Nephron progenitor cell (in vitro differentiated cells): ENCODE results near the gene PKD2.

Experiments
- DNase-seq: peaks from one replicate; pipeline ENCODE4 v3.0.0; 2021
- H3K27ac Mint-ChIP-seq: 2 replicates; pipeline ENCODE4 v1.8.0; 2021; ENCODE audit warnings: mild to moderate bottlenecking, moderate library complexity, mixed read lengths
- H3K27me3 Mint-ChIP-seq: 2 replicates; pipeline ENCODE4 v1.8.0; 2021; ENCODE audit warnings: mild to moderate bottlenecking, low read depth, mixed read lengths; ENCODE audit not compliant: poor library complexity
- H3K36me3 Mint-ChIP-seq: 2 replicates; pipeline ENCODE4 v1.8.0; 2021; ENCODE audit warnings: low read depth, mixed read lengths
- H3K4me1 Mint-ChIP-seq: 2 replicates; pipeline ENCODE4 v1.8.0; 2021; ENCODE audit warnings: mixed read lengths
- H3K4me3 Mint-ChIP-seq: 2 replicates; pipeline ENCODE4 v1.8.0; 2021; ENCODE audit warnings: mild to moderate bottlenecking, moderate library complexity, mixed read lengths
- H3K9me3 Mint-ChIP-seq: 2 replicates; pipeline ENCODE4 v1.8.0; 2021; ENCODE audit warnings: mild to moderate bottlenecking, moderate library complexity, mixed read lengths
- TF ChIP-seq, protein P1 (sequence below): fragments of 200-600 bp; sonication (generic); IDR thresholded peaks from 2 replicates; pipeline ENCODE4 v1.5.0; 2021; ENCODE audit warnings: antibody characterized with exemption

The PKD2 gene

DNA sequence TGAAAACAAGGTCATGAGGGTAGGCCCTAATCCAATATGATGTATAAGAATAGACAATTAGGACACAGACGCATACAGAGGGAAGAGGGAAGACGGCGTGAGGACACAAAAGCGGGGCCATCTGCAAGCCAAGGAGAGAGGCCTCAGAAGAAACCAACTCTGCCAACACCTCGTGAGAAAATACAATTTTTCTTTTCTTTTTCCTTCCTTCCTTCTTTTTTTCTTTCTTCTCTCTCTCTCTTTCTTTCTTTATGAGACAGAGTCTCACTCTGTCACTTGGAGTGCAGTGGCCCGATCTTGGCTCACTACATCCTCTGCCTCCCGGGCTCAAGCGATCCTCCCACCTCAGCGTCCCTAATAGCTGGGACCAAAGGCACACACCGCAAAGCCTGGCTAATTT, 1.5 kb upstream of the PKD2 start:
- H3K36me3 Mint-ChIP-seq = no peaks in the 10 kb centered on the region

DNA sequence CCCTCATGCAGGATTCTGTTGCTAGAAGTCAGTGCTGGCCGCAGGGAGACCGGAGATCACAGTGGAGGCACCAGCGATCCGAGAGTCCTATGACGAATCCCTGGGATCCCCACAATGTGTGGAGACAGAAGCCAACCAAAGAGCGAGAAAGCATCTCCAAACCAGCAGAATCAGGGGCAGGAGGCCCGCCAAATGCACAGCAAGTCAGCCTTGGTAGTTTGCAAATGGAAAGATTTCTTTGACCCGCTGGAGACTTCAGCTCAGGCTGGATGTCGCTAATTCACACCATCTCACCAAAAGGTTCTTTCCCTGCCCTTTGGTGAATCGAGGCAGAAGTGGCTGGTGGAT, 505 bp upstream of the PKD2 start:
- peaks cover 54% of the 10 kb centered on the region for H3K4me1 Mint-ChIP-seq
- peaks cover 14% of the 10 kb centered on the region for H3K27me3 Mint-ChIP-seq
- H3K4me3 Mint-ChIP-seq = peak overlapping the region; percentile 86
- peaks cover 5% of the 10 kb centered on the region for H3K9me3 Mint-ChIP-seq
- peak; percentile 8 for DNase-seq
- no peak overlapping the region for H3K27ac Mint-ChIP-seq
- TF ChIP-seq, protein P1, sequence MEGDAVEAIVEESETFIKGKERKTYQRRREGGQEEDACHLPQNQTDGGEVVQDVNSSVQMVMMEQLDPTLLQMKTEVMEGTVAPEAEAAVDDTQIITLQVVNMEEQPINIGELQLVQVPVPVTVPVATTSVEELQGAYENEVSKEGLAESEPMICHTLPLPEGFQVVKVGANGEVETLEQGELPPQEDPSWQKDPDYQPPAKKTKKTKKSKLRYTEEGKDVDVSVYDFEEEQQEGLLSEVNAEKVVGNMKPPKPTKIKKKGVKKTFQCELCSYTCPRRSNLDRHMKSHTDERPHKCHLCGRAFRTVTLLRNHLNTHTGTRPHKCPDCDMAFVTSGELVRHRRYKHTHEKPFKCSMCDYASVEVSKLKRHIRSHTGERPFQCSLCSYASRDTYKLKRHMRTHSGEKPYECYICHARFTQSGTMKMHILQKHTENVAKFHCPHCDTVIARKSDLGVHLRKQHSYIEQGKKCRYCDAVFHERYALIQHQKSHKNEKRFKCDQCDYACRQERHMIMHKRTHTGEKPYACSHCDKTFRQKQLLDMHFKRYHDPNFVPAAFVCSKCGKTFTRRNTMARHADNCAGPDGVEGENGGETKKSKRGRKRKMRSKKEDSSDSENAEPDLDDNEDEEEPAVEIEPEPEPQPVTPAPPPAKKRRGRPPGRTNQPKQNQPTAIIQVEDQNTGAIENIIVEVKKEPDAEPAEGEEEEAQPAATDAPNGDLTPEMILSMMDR = no peak
- H3K36me3 Mint-ChIP-seq = no peaks in the 10 kb centered on the region

More for the DNA sequence above, 1.5 kb upstream of the PKD2 start:
- no peak for DNase-seq
- Mint-ChIP-seq H3K27me3 (peaks cover 14% of the 10 kb centered on the region), H3K4me1 (peaks cover 44% of the 10 kb centered on the region), H3K27ac (no peak overlapping the region), H3K4me3 (peak overlapping the region; percentile 86), H3K9me3 (peaks cover 5% of the 10 kb centered on the region)
- TF ChIP-seq, protein P1 = no peak

DNA sequence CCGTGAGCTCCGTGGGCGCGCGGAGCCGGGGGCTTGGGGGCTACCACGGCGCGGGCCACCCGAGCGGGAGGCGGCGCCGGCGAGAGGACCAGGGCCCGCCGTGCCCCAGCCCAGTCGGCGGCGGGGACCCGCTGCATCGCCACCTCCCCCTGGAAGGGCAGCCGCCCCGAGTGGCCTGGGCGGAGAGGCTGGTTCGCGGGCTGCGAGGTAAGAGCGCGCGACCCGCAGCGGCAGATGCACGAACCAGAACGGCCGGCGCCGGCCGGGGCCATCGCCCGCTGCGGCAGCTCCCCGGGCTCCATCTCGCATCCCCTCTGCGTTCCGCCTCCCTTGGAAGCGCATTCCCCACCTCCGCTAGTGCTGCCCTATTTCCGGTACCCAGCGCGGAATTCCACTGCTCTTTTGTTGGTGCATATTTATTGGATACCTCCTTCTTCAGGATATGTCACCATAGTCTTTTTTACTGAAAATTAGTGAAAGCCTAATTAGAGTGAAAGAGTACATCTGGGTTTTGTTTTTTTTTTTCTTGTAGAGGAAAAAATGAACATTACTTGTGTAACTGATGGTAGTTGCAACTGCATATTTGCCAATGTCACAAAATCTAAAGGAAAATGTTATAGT, 797 bp downstream of the PKD2 start:
- Mint-ChIP-seq H3K36me3 (peaks cover 2% of the 10 kb centered on the region), H3K9me3 (peaks cover 5% of the 10 kb centered on the region), H3K4me3 (peak overlapping the region; percentile 92), H3K4me1 (peaks cover 61% of the 10 kb centered on the region), H3K27ac (peak overlapping the region; percentile 63), H3K27me3 (peaks cover 14% of the 10 kb centered on the region)
- TF ChIP-seq, protein P1 = no peak
- peak; percentile 70 for DNase-seq

DNA sequence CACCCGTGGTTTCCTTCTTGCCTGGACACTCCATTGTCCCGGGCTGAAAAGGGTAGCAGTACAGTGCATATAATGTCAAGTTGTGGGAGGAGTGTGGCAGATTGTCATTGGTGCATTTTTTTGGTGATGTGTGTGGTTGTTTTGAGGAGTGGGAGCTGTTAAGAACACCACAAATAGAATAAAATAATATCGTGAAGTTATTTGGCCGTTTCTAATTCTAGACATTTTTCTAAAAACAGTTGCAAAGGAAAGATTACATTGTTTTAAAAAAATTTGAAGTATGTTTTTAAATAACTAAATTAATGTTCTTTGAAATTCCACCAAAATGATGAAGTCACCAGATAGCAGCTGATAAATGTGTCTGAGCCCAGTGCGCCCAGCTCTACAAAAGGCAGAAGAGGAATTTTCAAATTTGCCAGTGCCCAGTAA, 1.3 kb downstream of the PKD2 start:
- Mint-ChIP-seq H3K27me3 (peaks cover 14% of the 10 kb centered on the region), H3K4me3 (peak overlapping the region; percentile 92), H3K36me3 (peaks cover 7% of the 10 kb centered on the region), H3K27ac (peak overlapping the region; percentile 63), H3K4me1 (peaks cover 64% of the 10 kb centered on the region), H3K9me3 (peaks cover 5% of the 10 kb centered on the region)
- DNase-seq = no peak
- TF ChIP-seq, protein P1 = no peak

DNA sequence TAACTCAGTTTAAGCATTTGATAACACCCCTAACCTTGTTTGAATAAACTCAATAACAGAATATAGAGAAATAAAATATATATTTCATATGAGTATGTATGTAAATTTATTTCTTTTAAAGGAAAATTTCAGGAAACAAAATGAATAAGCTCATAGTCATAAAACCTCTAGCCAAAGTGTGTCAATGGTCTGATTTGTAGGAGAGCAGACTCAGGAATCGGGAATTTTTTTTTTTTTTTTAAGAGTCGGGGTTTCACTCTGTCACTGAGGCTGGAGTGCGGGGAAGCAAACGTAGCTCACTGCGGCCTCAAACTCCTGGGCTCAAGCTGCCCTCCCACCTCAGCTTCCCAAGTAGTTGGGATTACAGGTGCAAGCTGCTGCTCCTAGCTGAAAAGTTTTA, 2.4 kb downstream of the PKD2 start:
- Mint-ChIP-seq H3K27me3 (peaks cover 14% of the 10 kb centered on the region), H3K27ac (no peak overlapping the region), H3K4me3 (peak overlapping the region; percentile 92), H3K9me3 (peaks cover 5% of the 10 kb centered on the region), H3K4me1 (peaks cover 71% of the 10 kb centered on the region), H3K36me3 (peaks cover 15% of the 10 kb centered on the region)
- TF ChIP-seq, protein P1 = no peak
- DNase-seq = no peak

DNA sequence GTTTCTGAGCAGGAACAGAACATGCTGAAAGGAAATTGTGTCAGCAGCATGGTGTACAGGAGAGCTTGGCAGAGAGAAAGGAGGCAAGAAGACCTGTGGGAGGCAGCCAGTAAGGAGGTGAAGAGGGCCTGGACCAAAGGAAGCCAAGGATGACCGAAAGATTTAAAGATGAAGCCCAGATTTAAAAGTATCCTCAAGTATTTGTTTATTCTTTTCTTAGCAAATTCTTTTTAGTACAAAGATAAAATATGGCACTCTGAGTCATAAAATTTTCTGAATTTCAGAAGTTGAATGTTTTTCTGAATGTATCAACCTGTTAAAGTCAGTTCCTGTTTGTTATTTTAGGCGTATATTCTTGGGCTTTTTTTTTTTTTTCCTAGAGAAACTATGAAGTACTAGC, 3.5 kb downstream of the PKD2 start:
- no peak for DNase-seq
- Mint-ChIP-seq H3K9me3 (no peaks in the 10 kb centered on the region), H3K27me3 (peaks cover 10% of the 10 kb centered on the region), H3K36me3 (peaks cover 22% of the 10 kb centered on the region), H3K27ac (no peak overlapping the region), H3K4me3 (peak overlapping the region; percentile 35), H3K4me1 (peaks cover 73% of the 10 kb centered on the region)
- TF ChIP-seq, protein P1 = no peak
